ENCODE data around the gene DAB2IP.

DNA sequence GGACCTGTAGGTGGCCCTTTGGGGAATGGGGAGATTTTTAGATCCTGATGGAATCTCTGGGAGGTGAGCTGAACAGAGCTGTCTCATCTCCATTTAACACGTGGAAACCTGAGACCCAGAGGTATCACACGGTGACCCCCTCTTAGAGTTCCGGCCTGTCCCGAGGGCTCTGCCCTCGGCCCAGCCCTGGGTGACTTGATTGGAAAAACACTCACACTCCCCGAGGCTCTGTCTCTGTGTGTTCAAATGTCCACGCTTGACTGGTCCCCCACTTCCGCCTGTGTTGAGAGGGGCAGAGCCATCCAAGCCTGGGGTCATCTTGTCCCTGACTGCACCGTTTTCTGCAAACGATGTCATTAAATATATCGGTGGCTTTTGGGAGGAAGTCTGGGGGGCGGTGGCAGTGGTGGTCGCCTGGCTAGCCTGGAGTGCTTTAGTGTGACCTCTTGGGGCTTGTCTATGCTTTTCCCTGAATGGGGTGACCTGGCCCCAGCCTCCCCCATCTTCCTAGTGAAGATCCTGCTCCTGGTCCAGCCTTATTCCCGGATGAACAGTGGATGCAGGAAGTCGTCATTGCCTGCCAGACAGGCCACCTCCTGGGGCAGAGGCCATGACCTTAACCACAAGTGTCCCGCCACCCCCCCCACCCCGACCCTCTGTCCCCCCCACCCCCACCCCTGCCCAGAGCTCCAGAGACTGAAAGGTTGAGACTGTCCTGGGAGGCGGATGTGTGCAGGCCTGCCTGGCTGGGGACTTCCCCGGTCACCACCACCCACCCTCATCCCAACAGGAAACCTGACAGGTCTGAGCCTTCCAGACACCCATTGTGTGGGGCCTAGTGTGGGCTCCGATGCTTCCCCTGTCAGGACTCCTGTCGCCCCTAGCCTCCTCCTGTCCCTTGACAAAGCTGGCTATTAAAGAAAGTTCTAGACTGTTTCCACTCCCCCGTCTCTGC lies 5.3 kb upstream of the DAB2IP start:
- TF ChIP-seq CTCF (IDR thresholded peaks at IDR 0.05; ENCODE audit: insufficient read depth, low read length, poor library complexity, severe bottlenecking) (no peak), EZH2phosphoT487 (conservative IDR thresholded peaks at IDR 0.05; ENCODE audit: low read length) (no peak)
